Stimulated activated naive CD8-positive, alpha-beta T cell treated with anti-CD3 and anti-CD28 coated beads, Interleukin-15, Interleukin-2, amounts not matched to agents 100 U/mL and 50 U/mL, for 24 hours (primary cell): Measurements from ENCODE around the gene CENPF.
"Not testable (repeated sequence)": the region's sequence is repeated elsewhere in the genome, so short reads cannot be mapped to it uniquely, and the experiment has no call there.

Experiments used
- ATAC-seq: fragments of 150-1000 bp; cut with Tn5 transposase; one replicate; pipeline ENCODE4 v1.10.0; 2021
- DNase-seq: peaks from one replicate; pipeline ENCODE4 v3.0.0; 2021

The CENPF gene

GRCh38 chr1:214602764-214603657 lies at the start of gene CENPF:
Gene CENPF, plus strand, starts transcription at chr1:214603195. Its CDS starts 10,560 bp downstream, at chr1:214613755.
- ATAC-seq, result peak; percentile 95
- peak; percentile 88 for DNase-seq

GRCh38 chr1:214557952-214558735 lies 44.9 kb upstream of the CENPF start:
- no peak for ATAC-seq
- DNase-seq, result no peak

GRCh38 chr1:214563881-214564280 lies 39.1 kb upstream of the CENPF start:
- DNase-seq (no peak), ATAC-seq (no peak)

- ATAC-seq (no peak), DNase-seq (no peak)
Measured at GRCh38 chr1:214565310-214565709, 37.7 kb upstream of the CENPF start.

- DNase-seq (peak; percentile 28), ATAC-seq (peak; percentile 90)
Measured at GRCh38 chr1:214566158-214567104, 36.6 kb upstream of the CENPF start.

GRCh38 chr1:214567481-214567980 lies 35.5 kb upstream of the CENPF start:
- ATAC-seq (no peak), DNase-seq (no peak)

- ATAC-seq (no peak), DNase-seq (no peak)
Measured at GRCh38 chr1:214568328-214568727, 34.7 kb upstream of the CENPF start.

GRCh38 chr1:214569357-214570004 lies 33.5 kb upstream of the CENPF start:
- DNase-seq (no peak), ATAC-seq (no peak)

- DNase-seq (no peak), ATAC-seq (no peak)
Measured at GRCh38 chr1:214570442-214570841, 32.6 kb upstream of the CENPF start.

GRCh38 chr1:214571281-214571680 lies 31.7 kb upstream of the CENPF start:
- no peak for ATAC-seq
- DNase-seq, result no peak

GRCh38 chr1:214573386-214574318 lies 29.3 kb upstream of the CENPF start:
- DNase-seq (no peak), ATAC-seq (no peak)

- no peak for ATAC-seq
- no peak for DNase-seq
Measured at GRCh38 chr1:214574598-214575411, 28.2 kb upstream of the CENPF start.

GRCh38 chr1:214576120-214576519 lies 26.9 kb upstream of the CENPF start:
- not testable (repeated sequence) for DNase-seq, ATAC-seq

GRCh38 chr1:214579183-214579582 lies 23.8 kb upstream of the CENPF start:
- DNase-seq (no peak), ATAC-seq (no peak)

- ATAC-seq, result peak; percentile 61
- DNase-seq, result peak; percentile 9
Measured at GRCh38 chr1:214581785-214582184, 21.2 kb upstream of the CENPF start.

GRCh38 chr1:214582289-214582891 lies 20.6 kb upstream of the CENPF start:
- ATAC-seq (no peak), DNase-seq (no peak)

- DNase-seq (no peak), ATAC-seq (no peak)
Measured at GRCh38 chr1:214583113-214583512, 19.9 kb upstream of the CENPF start.

- DNase-seq (no peak), ATAC-seq (no peak)
Measured at GRCh38 chr1:214583824-214584554, 19.0 kb upstream of the CENPF start.
